Calu3 (cell line): ENCODE data around the gene SH2D6. TPM values are rescaled to one million over a fixed set of nuclear protein-coding genes. Genes with fewer than 3 reads are reported as not detected.

Source experiments
- BruUV-seq: library from RNA; stranded (reverse); fragments of 400-500 nt; replicated peaks from 2 replicates; lab custom pipeline; 2021; lab: Mats Ljungman, UMichigan
- CTCF ChIA-PET: fragments of 300-600 bp; sonication (Branson Sonifier 250); formaldehyde crosslinking; loops from one replicate; lab custom pipeline; 2022; ENCODE audit warnings: antibody characterized with exemption; lab: Charles Lee
- DNase-seq: peaks from one replicate; pipeline ENCODE4 v3.0.0; 2022
- H3K27ac Mint-ChIP-seq: one replicate; pipeline ENCODE4 v1.8.0; 2022; ENCODE audit warnings: mixed read lengths; ENCODE audit not compliant: unreplicated experiment
- H3K27me3 Mint-ChIP-seq: one replicate; pipeline ENCODE4 v1.8.0; 2022; ENCODE audit warnings: mixed read lengths; ENCODE audit not compliant: unreplicated experiment
- H3K36me3 Mint-ChIP-seq: one replicate; pipeline ENCODE4 v1.8.0; 2022; ENCODE audit warnings: mild to moderate bottlenecking, moderate library complexity, mixed read lengths; ENCODE audit not compliant: insufficient read depth, unreplicated experiment
- H3K4me1 Mint-ChIP-seq: one replicate; pipeline ENCODE4 v1.8.0; 2022; ENCODE audit warnings: mild to moderate bottlenecking, low read depth, mixed read lengths; ENCODE audit not compliant: unreplicated experiment
- H3K4me3 Mint-ChIP-seq: one replicate; pipeline ENCODE4 v1.8.0; 2022; ENCODE audit warnings: mild to moderate bottlenecking, low read depth, moderate library complexity, mixed read lengths; ENCODE audit not compliant: unreplicated experiment
- H3K9me3 Mint-ChIP-seq: one replicate; pipeline ENCODE4 v1.8.0; 2022; ENCODE audit warnings: low read depth, mixed read lengths; ENCODE audit not compliant: unreplicated experiment
- CTCF ChIP-seq: fragments of 200-600 bp; IDR thresholded peaks from one replicate; pipeline ENCODE4 v1.8.0; 2022; ENCODE audit warnings: antibody characterized with exemption; ENCODE audit not compliant: unreplicated experiment
- intact Hi-C: fragments of 100-400 bp; cut with micrococcal nuclease; formaldehyde crosslinking; loops from one replicate; pipeline ENCODE4 v1.10.0; 2022; ENCODE audit not compliant: unreplicated experiment
- total RNA-seq: library from RNA; stranded (reverse); gene quantifications from 2 replicates; pipeline ENCODE4 v1.2.3, GENCODE V29; 2022

SH2D6 gene
- total RNA-seq, 1 experiment from 2014 or later = 1.8 TPM

GRCh38 chr2:85401844-85402243, 16.7 kb upstream of the SH2D6 start:
- H3K4me1 Mint-ChIP-seq = peaks cover 16% of the 10 kb centered on the region
- no peak for DNase-seq
- no peak overlapping the region for H3K27ac Mint-ChIP-seq
- H3K4me3 Mint-ChIP-seq = no peak overlapping the region
- H3K9me3 Mint-ChIP-seq = peaks cover 3% of the 10 kb centered on the region
- H3K36me3 Mint-ChIP-seq = peaks cover 42% of the 10 kb centered on the region
- no peak for TF ChIP-seq CTCF
- no TSS peak for BruUV-seq
- CTCF ChIA-PET = no interaction called here
- H3K27me3 Mint-ChIP-seq = no peaks in the 10 kb centered on the region
- intact Hi-C loops = no loop called here

- Mint-ChIP-seq H3K9me3 (peaks cover 3% of the 10 kb centered on the region), H3K4me1 (peaks cover 19% of the 10 kb centered on the region), H3K27me3 (no peaks in the 10 kb centered on the region), H3K27ac (no peak overlapping the region), H3K36me3 (peaks cover 33% of the 10 kb centered on the region), H3K4me3 (no peak overlapping the region)
- TF ChIP-seq CTCF = no peak
- intact Hi-C loops = no loop called here
- BruUV-seq = no TSS peak
- CTCF ChIA-PET = no interaction called here
- no peak for DNase-seq
These were observed 13.1 kb upstream of the SH2D6 start for GRCh38 chr2:85405201-85406059.

- Mint-ChIP-seq H3K4me1 (peaks cover 40% of the 10 kb centered on the region), H3K9me3 (no peaks in the 10 kb centered on the region), H3K36me3 (peaks cover 35% of the 10 kb centered on the region), H3K27ac (peak within 1 kb of the TSS; percentile 39), H3K27me3 (no peaks in the 10 kb centered on the region), H3K4me3 (peak within 1 kb of the TSS; percentile 61)
- CTCF ChIA-PET = interaction anchor here (0.5 kb wide), 1 partner anchor 151 kb away, joined by 3 read pairs; the partner anchor contains the start of gene GGCX
- TF ChIP-seq CTCF = no peak
- peak; percentile 86 for DNase-seq
- no TSS peak for BruUV-seq
- intact Hi-C loops = no loop called here
These were observed 8.5 kb upstream of the SH2D6 start, which contains the start of gene CAPG for GRCh38 chr2:85409845-85410583. Gene CAPG (minus strand): TSS chr2:85410366. CDS start chr2:85402145, 8,221 bp downstream.

- Mint-ChIP-seq H3K36me3 (peaks cover 41% of the 10 kb centered on the region), H3K9me3 (no peaks in the 10 kb centered on the region), H3K4me3 (peak overlapping the region; percentile 61), H3K27me3 (no peaks in the 10 kb centered on the region), H3K4me1 (peaks cover 45% of the 10 kb centered on the region), H3K27ac (peak overlapping the region; percentile 39)
- no peak for TF ChIP-seq CTCF
- DNase-seq = no peak
- CTCF ChIA-PET = no interaction called here
- no TSS peak for BruUV-seq
- intact Hi-C loops = no loop called here
These were observed 7.7 kb upstream of the SH2D6 start for GRCh38 chr2:85410584-85411404.
